HG03575 (cell line): ENCODE results near the gene VN1R4.
"Not testable (repeated sequence)": the region's sequence is repeated elsewhere in the genome, so short reads cannot be mapped to it uniquely, and the experiment has no call there.

Source experiments
- ATAC-seq: cut with Tn5 transposase; IDR thresholded peaks from one replicate; pipeline ENCODE4 v1.9.1; 2021; ENCODE audit not compliant: unreplicated experiment, insufficient number of reproducible peaks, low FRiP score; ENCODE audit errors: extremely low read depth

The VN1R4 gene

GRCh38 chr19:53267623-53268022 is at the start of gene VN1R4:
Gene VN1R4 (minus strand): TSS chr19:53267723. CDS start chr19:53267665, 58 bp downstream.
- ATAC-seq, result not testable (repeated sequence)

- ATAC-seq, result no peak
These were observed 44.4 kb upstream of the VN1R4 start for GRCh38 chr19:53311897-53312296.

- ATAC-seq, result no peak
These were observed 43.5 kb upstream of the VN1R4 start for GRCh38 chr19:53311044-53311443.

GRCh38 chr19:53308339-53308811 is 40.9 kb upstream of the VN1R4 start:
- ATAC-seq, result no peak

- not testable (repeated sequence) for ATAC-seq
These were observed 33.8 kb upstream of the VN1R4 start for GRCh38 chr19:53301341-53301740.

GRCh38 chr19:53294786-53295441 is 27.4 kb upstream of the VN1R4 start:
- no peak for ATAC-seq

GRCh38 chr19:53290758-53291549 is 23.4 kb upstream of the VN1R4 start:
- no peak for ATAC-seq

- no peak for ATAC-seq
These were observed 17.6 kb upstream of the VN1R4 start for GRCh38 chr19:53285087-53285486.

GRCh38 chr19:53281947-53282346 is 14.4 kb upstream of the VN1R4 start:
- not testable (repeated sequence) for ATAC-seq

GRCh38 chr19:53275480-53275879 is 8.0 kb upstream of the VN1R4 start:
- ATAC-seq, result no peak

GRCh38 chr19:53272044-53272443 is 4.5 kb upstream of the VN1R4 start:
- ATAC-seq, result no peak

GRCh38 chr19:53269861-53270260 is 2.3 kb upstream of the VN1R4 start:
- ATAC-seq, result not testable (repeated sequence)

- not testable (repeated sequence) for ATAC-seq
These were observed 9.7 kb downstream of the VN1R4 start, which contains the start of gene VN1R2 for GRCh38 chr19:53257715-53258342. Gene VN1R2 (plus strand): TSS chr19:53258292. CDS start chr19:53258376, 84 bp downstream.

GRCh38 chr19:53254411-53255341 is 12.8 kb downstream of the VN1R4 start, which contains the start of gene ZNF677:
Gene ZNF677 (minus strand): TSS chr19:53254873. CDS start chr19:53251550, 3,323 bp downstream.
- ATAC-seq, result no peak

GRCh38 chr19:53246498-53246897 is 21.0 kb downstream of the VN1R4 start:
- ATAC-seq, result no peak

GRCh38 chr19:53237114-53237777 is 30.3 kb downstream of the VN1R4 start:
- ATAC-seq, result no peak

GRCh38 chr19:53224606-53225005 is 42.9 kb downstream of the VN1R4 start:
- no peak for ATAC-seq

GRCh38 chr19:53222716-53223115 is 44.8 kb downstream of the VN1R4 start:
- ATAC-seq, result not testable (repeated sequence)
